GM12878 (cell line): ENCODE results near the gene COL15A1.

Experiments
- CTCF ChIP-seq, 3 experiments: IDR thresholded peaks in 2 of 3; conservative IDR thresholded peaks in 1 of 3; 2 replicates each; pipeline ENCODE4 v1.5.1; 2011; ENCODE audit warnings: low read depth in 3 of 3, low read length in 3 of 3, mild to moderate bottlenecking in 3 of 3, control low read depth in 2 of 3, moderate library complexity in 2 of 3, inconsistent platforms in 1 of 3, mixed read lengths in 1 of 3; ENCODE audit not compliant: control insufficient read depth in 2 of 3, insufficient read depth in 1 of 3; ENCODE audit errors: extremely low read depth in 1 of 3
- DPF2 ChIP-seq: fragments of 450-650 bp; IDR thresholded peaks from 2 replicates; pipeline ENCODE4 v1.6.1; 2017; ENCODE audit warnings: mild to moderate bottlenecking
- EP300 ChIP-seq, 2 experiments: fragments of 150-350 bp in 1 of 2; IDR thresholded peaks; 2 replicates each; pipeline ENCODE4 v1.6.1; 2011 to 2012; ENCODE audit warnings: low read depth in 2 of 2, low read length in 2 of 2, borderline replicate concordance in 1 of 2, improper control_type of control experiment in 1 of 2, inconsistent platforms in 1 of 2; ENCODE audit not compliant: control insufficient read depth in 1 of 2
- EZH2 ChIP-seq: IDR thresholded peaks from 2 replicates; pipeline ENCODE4 v1.6.1; 2012; ENCODE audit warnings: low read depth, mild to moderate bottlenecking, control low read depth, inconsistent platforms, low read length, borderline replicate concordance; ENCODE audit not compliant: control insufficient read depth
- HDAC6 ChIP-seq: fragments of 200-600 bp; sonication (generic); IDR thresholded peaks from one replicate; pipeline ENCODE4 v1.8.0; 2017; ENCODE audit warnings: antibody characterized with exemption; ENCODE audit not compliant: unreplicated experiment
- KDM1A ChIP-seq: fragments of 200-600 bp; sonication (generic); IDR thresholded peaks from 2 replicates; pipeline ENCODE4 v1.6.1; 2016; ENCODE audit warnings: borderline replicate concordance
- MTA2 ChIP-seq: fragments of 450-650 bp; IDR thresholded peaks from 2 replicates; pipeline ENCODE4 v1.6.1; 2016; ENCODE audit warnings: low read depth, mild to moderate bottlenecking, moderate library complexity
- NFIC ChIP-seq: IDR thresholded peaks from 2 replicates; pipeline ENCODE4 v1.6.1; 2012; ENCODE audit warnings: low read depth, mild to moderate bottlenecking, inconsistent platforms, low read length, moderate library complexity
- NFYA ChIP-seq: IDR thresholded peaks from 2 replicates; pipeline ENCODE4 v1.6.1; 2011; ENCODE audit warnings: low read depth, mild to moderate bottlenecking, low read length, improper control_type of control experiment, borderline replicate concordance
- POLR2A ChIP-seq: IDR thresholded peaks from 2 replicates; pipeline ENCODE4 v1.6.1; 2011; ENCODE audit warnings: low read depth, mild to moderate bottlenecking, low read length
- REST ChIP-seq: IDR thresholded peaks from 2 replicates; pipeline ENCODE4 v1.6.1; 2012; ENCODE audit warnings: mild to moderate bottlenecking, low read depth, low read length
- TCF12 ChIP-seq: IDR thresholded peaks from 2 replicates; pipeline ENCODE4 v1.6.1; 2011; ENCODE audit warnings: low read depth, mild to moderate bottlenecking, low read length
- USF2 ChIP-seq: IDR thresholded peaks from 2 replicates; pipeline ENCODE4 v1.6.1; 2011; ENCODE audit warnings: low read depth, low read length, improper control_type of control experiment, borderline replicate concordance

- TF ChIP-seq HDAC6 = no peak
- TF ChIP-seq EZH2 = no peak
- no peak for TF ChIP-seq TCF12
- TF ChIP-seq USF2 = no peak
- no peak for TF ChIP-seq KDM1A
- TF ChIP-seq POLR2A = no peak
- no peak for TF ChIP-seq EP300 (IDR thresholded peaks at IDR 0.05; ENCODE audit: borderline replicate concordance in 1 of 2, control insufficient read depth in 1 of 2, low read depth in 2 of 2, low read length in 2 of 2)
- no peak for TF ChIP-seq MTA2
- no peak for TF ChIP-seq CTCF (IDR thresholded peaks at IDR 0.05 in 2 of 3, conservative IDR thresholded peaks at IDR 0.05 in 1 of 3; ENCODE audit: control insufficient read depth in 2 of 3, extremely low read depth in 1 of 3, insufficient read depth in 1 of 3, low read depth in 3 of 3, low read length in 3 of 3)
- TF ChIP-seq REST = no peak
- TF ChIP-seq NFYA = no peak
- TF ChIP-seq DPF2 = no peak
- TF ChIP-seq NFIC = no peak
Measured at GRCh38 chr9:99001892-99002291, 58.2 kb downstream of the COL15A1 start.
